Tibial artery (tissue), 4 donors: ENCODE results near the gene LPIN3.

Source experiments
- DNase-seq, 2 donors: peaks; one replicate each; pipeline ENCODE4 v3.0.0-alpha.2; 2019
- H3K27ac ChIP-seq, 2 donors: fragments of 200-600 bp; sonication (generic) in 1 of 2; 1 replicate in 1 of 2; 2 replicates in 1 of 2; pipeline ENCODE4 v1.5.1; 2018 to 2019; ENCODE audit warnings: mild to moderate bottlenecking in 1 of 2
- H3K27me3 ChIP-seq, 2 donors: fragments of 200-600 bp; sonication (generic) in 1 of 2; one replicate each; pipeline versions ENCODE4 v1.5.1 to v1.6.0; 2016 to 2019
- H3K36me3 ChIP-seq, 3 donors: fragments of 200-600 bp; sonication (generic) in 2 of 3; one replicate each; pipeline ENCODE4 v1.5.1; 2016 to 2019; ENCODE audit warnings: mild to moderate bottlenecking in 2 of 3
- H3K4me1 ChIP-seq, 4 donors: fragments of 200-600 bp; sonication (generic) in 2 of 4; 1 replicate in 3 of 4; 2 replicates in 1 of 4; pipeline ENCODE4 v1.5.1; 2016 to 2019
- H3K4me3 ChIP-seq, 2 donors: fragments of 200-600 bp; sonication (generic) in 1 of 2; 1 replicate in 1 of 2; 2 replicates in 1 of 2; pipeline ENCODE4 v1.5.1; 2018 to 2019; ENCODE audit warnings: mild to moderate bottlenecking in 2 of 2
- H3K9me3 ChIP-seq, 3 donors: fragments of 200-600 bp; sonication (generic) in 1 of 3; one replicate each; pipeline ENCODE4 v1.5.1; 2016 to 2019
- intact Hi-C: fragments of 100-400 bp; cut with DNase I; formaldehyde crosslinking; loops from one replicate; pipeline ENCODE4 v1.15.0; 2023; ENCODE audit warnings: low total_unique reads
- TF ChIP-seq, protein P1 (sequence below), 2 experiments: fragments of 200-600 bp in 1 of 2; fragments of 450-650 bp in 1 of 2; IDR thresholded peaks; one replicate each; pipeline ENCODE4 v1.5.1; 2017 to 2019; ENCODE audit warnings: antibody characterized with exemption in 2 of 2, mild to moderate bottlenecking in 1 of 2, moderate library complexity in 1 of 2

The LPIN3 gene, protein sequence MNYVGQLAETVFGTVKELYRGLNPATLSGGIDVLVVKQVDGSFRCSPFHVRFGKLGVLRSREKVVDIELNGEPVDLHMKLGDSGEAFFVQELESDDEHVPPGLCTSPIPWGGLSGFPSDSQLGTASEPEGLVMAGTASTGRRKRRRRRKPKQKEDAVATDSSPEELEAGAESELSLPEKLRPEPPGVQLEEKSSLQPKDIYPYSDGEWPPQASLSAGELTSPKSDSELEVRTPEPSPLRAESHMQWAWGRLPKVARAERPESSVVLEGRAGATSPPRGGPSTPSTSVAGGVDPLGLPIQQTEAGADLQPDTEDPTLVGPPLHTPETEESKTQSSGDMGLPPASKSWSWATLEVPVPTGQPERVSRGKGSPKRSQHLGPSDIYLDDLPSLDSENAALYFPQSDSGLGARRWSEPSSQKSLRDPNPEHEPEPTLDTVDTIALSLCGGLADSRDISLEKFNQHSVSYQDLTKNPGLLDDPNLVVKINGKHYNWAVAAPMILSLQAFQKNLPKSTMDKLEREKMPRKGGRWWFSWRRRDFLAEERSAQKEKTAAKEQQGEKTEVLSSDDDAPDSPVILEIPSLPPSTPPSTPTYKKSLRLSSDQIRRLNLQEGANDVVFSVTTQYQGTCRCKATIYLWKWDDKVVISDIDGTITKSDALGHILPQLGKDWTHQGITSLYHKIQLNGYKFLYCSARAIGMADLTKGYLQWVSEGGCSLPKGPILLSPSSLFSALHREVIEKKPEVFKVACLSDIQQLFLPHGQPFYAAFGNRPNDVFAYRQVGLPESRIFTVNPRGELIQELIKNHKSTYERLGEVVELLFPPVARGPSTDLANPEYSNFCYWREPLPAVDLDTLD

DNA sequence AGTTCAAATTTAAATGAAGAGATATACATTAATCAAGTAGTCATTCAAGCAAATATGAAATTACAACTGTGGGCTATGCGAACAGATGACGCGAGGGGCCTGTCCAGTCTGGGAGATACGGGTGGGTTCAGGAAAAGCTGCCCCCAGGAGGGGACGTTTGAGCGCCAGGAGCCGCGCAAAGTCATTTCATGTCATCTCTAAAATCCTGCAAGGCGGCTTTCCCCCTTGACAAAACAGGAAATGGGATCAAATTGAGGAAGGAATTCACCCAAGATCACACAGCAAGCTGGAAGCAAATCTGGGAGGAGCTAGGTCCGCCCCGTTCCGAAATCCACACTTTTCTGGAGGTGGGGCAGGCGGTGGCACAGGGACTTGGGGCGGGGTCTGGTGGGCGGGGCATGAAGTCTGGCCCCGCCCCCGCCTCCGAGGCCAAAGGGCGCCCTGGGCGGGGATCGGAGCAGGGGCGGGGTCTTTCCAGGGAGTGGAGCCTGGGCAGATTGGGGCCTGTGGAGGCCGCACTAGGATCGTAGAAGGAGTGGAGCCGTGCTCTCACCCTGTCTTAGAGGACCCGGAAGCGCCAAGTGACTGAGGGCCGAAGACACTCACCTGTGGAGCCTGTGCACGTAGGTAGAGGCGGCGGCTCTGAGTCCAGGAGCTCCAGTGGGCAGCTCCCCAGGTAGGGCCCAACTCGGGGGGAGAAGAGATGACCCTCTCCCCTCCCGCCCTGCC lies at the start of gene LPIN3:
Gene LPIN3, plus strand, starts transcription at position 495 of the 729 bp plus-strand sequence. CDS start 4,983 bp downstream, outside the sequence.
- Histone ChIP-seq H3K4me1 (peaks cover 0 to 45% (median 25%) of the 10 kb centered on the region in 4 donors), H3K9me3 (no peaks in the 10 kb centered on the region), H3K36me3 (peaks cover 0 to 6% (median 0%) of the 10 kb centered on the region in 3 donors), H3K27me3 (no peaks in the 10 kb centered on the region), H3K27ac (peak within 1 kb of the TSS; percentile 82 to 84), H3K4me3 (peak within 1 kb of the TSS; percentile 45 to 57)
- peak; percentile 85 to 95 for DNase-seq
- intact Hi-C loops, result loop anchor here (2.0 kb wide), 1 partner anchor 168 kb away; no protein-coding TSS in a partner anchor
- TF ChIP-seq, protein P1, sequence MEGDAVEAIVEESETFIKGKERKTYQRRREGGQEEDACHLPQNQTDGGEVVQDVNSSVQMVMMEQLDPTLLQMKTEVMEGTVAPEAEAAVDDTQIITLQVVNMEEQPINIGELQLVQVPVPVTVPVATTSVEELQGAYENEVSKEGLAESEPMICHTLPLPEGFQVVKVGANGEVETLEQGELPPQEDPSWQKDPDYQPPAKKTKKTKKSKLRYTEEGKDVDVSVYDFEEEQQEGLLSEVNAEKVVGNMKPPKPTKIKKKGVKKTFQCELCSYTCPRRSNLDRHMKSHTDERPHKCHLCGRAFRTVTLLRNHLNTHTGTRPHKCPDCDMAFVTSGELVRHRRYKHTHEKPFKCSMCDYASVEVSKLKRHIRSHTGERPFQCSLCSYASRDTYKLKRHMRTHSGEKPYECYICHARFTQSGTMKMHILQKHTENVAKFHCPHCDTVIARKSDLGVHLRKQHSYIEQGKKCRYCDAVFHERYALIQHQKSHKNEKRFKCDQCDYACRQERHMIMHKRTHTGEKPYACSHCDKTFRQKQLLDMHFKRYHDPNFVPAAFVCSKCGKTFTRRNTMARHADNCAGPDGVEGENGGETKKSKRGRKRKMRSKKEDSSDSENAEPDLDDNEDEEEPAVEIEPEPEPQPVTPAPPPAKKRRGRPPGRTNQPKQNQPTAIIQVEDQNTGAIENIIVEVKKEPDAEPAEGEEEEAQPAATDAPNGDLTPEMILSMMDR (IDR thresholded peaks at IDR 0.05), result no peak

DNA sequence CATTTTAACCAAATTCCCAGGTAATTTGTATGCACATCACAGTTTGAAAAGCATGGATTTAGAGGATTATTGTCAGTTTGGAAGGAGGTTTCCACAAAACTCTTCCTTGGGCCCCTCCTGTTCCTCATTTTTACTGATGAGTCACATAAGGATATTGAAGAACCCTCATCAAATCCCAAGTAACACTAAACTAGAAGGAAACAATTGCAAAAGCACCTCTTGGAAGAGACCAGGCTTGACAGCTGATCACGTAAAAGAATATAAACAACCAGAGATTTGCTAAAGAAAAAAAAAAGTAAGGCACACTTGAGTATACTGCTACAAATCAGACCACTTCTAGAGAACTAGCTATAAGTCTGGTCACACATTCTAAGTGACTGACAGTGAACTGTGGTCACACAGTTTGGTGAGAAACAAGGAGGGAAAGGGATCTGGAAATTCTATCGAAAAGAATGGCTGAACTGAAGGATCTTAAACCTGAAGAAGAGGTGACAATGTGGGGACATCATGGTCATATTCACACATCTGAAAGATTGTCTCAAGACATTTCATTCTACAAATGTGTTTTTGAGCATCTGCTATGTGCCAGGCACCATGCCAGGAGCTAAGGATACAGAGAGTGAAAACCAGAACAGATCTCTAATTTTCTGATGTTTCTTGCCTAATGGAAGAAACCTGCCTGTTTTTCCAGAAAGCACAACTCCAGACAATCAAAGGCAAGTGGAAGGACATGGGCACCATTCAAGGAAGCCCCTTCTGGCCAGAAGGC lies 47.2 kb upstream of the LPIN3 start:
- TF ChIP-seq, protein P1 (IDR thresholded peaks at IDR 0.05), result no peak
- Histone ChIP-seq H3K27ac (peak overlapping the region; percentile 15 to 52), H3K4me3 (no peak overlapping the region), H3K27me3 (no peaks in the 10 kb centered on the region), H3K4me1 (peaks cover 0 to 72% (median 15%) of the 10 kb centered on the region in 4 donors), H3K9me3 (no peaks in the 10 kb centered on the region), H3K36me3 (no peaks in the 10 kb centered on the region)
- intact Hi-C loops, result no loop called here
- peak in 1 of 2 donors; percentile 44 for DNase-seq

DNA sequence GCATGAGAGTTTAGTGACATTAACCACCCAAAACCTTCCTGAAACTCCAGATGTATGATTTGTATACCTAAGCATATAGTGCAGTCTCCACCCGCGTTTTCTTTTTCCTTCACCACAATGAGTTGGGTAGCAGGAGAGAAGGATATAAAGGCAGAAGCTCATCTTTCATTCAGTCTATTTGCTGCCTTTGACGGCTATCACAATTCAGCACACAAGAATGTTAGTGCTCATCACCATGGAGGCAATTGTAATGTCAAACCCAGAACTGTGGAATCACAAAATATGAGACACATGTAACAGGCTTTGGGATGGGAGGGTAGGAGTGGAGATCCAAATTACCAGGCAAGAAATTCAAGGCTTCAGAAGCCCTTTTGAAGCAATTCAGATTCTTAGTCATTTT lies 40.7 kb upstream of the LPIN3 start:
- Histone ChIP-seq H3K9me3 (no peaks in the 10 kb centered on the region), H3K4me3 (no peak overlapping the region), H3K4me1 (peaks cover 0 to 83% (median 18%) of the 10 kb centered on the region in 4 donors), H3K36me3 (no peaks in the 10 kb centered on the region), H3K27ac (no peak overlapping the region), H3K27me3 (no peaks in the 10 kb centered on the region)
- TF ChIP-seq, protein P1 (IDR thresholded peaks at IDR 0.05), result no peak
- DNase-seq, result no peak
- intact Hi-C loops, result no loop called here

DNA sequence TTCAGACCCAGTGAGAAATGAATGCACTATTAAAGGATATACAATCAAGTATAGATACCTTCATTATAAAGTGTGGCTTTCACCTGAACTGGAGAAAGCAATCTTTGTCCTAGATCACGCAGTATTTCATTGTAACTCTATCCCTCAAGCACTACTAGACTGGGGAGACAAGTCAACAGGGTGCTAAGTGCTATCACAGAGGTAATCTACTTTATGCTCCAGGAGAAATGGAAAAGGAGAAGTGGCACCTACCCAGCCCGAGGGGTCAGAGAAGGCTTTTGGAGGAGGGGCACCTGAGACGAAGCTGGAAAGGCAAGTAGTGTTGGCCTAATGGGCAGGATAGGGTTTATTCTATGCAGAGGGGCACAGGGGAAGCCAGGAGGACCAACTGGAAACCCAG lies 40.2 kb upstream of the LPIN3 start:
- TF ChIP-seq, protein P1 (IDR thresholded peaks at IDR 0.05), result no peak
- no peak overlapping the region for H3K4me3 ChIP-seq
- no peaks in the 10 kb centered on the region for H3K9me3 ChIP-seq
- no peak for DNase-seq
- no peaks in the 10 kb centered on the region for H3K36me3 ChIP-seq
- H3K27ac ChIP-seq, result no peak overlapping the region
- intact Hi-C loops, result no loop called here
- H3K27me3 ChIP-seq, result no peaks in the 10 kb centered on the region
- peaks cover 0 to 82% (median 18%) of the 10 kb centered on the region in 4 donors for H3K4me1 ChIP-seq
